ENCODE results near the gene SPAG6.
"Not testable (repeated sequence)": the region's sequence is repeated elsewhere in the genome, so short reads cannot be mapped to it uniquely, and the experiment has no call there.

SPAG6 gene

GRCh38 chr10:22345301-22346095 lies at the start of gene SPAG6:
SPAG6 (plus strand) TSS chr10:22345496; CDS start chr10:22345612, 116 bp downstream.
- FAIRE-seq: no peak

GRCh38 chr10:22301193-22301592 lies 44.1 kb upstream of the SPAG6 start:
- no peak for FAIRE-seq

DNA sequence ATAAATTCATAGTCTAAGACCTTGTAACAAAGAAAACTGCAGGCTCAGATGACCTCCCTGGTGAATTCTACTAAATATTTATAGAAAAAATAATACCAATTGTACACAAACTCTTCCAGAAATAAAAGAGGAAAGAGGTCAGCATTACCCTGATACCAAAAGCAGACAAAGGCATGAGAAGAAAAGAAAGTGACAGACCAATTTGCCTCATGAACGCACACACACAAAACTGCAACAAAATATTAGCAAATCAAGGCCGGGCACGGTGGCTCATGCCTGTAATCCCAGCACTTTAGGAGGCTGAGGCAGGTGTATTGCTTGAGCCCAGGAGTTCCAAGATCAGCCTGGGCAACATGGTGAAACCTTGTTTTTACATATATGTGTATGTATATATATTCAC lies 41.8 kb upstream of the SPAG6 start:
- FAIRE-seq: no peak

GRCh38 chr10:22305721-22306120 lies 39.6 kb upstream of the SPAG6 start:
- no peak for FAIRE-seq

DNA sequence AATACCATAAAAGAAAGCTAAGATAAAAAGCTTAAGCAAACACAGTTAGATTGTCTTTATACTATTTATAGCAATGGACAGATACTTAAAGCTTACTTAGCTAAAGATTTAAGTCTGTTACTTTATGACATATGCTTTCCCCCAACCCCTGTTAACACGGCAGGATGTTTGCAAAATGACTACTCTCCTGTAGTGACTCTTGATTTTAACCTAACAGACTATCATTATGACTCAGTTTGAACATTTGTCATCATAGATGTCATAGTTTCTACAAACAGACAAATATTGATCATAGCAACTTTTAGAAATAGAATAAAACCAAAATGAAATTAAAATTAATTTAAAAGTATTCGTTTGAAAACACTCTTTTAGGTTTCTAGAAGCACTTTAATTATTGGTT lies 36.9 kb upstream of the SPAG6 start:
- FAIRE-seq: no peak

- peak; percentile 33 for FAIRE-seq
These were observed 35.9 kb upstream of the SPAG6 start for GRCh38 chr10:22309180-22310000.

GRCh38 chr10:22310012-22310411 lies 35.3 kb upstream of the SPAG6 start:
- not testable (repeated sequence) for FAIRE-seq

GRCh38 chr10:22310928-22311327 lies 34.4 kb upstream of the SPAG6 start:
- no peak for FAIRE-seq

DNA sequence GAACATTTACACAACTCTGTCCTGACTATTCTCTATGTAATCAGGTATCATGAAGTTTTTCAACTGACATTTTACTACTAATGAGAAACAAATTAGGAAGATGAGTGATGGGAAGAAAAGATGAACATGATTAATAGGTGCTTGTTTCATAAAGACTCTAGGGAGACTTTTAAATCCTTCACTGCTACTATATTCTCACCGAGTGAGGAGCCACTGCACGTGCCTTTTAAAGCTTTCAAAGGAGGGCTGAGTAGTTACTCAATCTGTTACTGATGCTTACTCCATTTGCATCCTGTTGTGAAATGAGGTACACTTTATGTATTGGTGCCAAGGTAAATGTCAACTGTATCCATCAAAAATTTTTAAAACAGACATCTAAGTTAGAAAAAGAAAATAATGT lies 30.4 kb upstream of the SPAG6 start:
- no peak for FAIRE-seq

GRCh38 chr10:22315455-22316285 lies 29.6 kb upstream of the SPAG6 start:
- no peak for FAIRE-seq

GRCh38 chr10:22316286-22317075 lies 28.8 kb upstream of the SPAG6 start, which contains the start of gene COMMD3:
COMMD3 (plus strand) TSS chr10:22316388; CDS start chr10:22316418, 30 bp downstream.
- no peak for FAIRE-seq

DNA sequence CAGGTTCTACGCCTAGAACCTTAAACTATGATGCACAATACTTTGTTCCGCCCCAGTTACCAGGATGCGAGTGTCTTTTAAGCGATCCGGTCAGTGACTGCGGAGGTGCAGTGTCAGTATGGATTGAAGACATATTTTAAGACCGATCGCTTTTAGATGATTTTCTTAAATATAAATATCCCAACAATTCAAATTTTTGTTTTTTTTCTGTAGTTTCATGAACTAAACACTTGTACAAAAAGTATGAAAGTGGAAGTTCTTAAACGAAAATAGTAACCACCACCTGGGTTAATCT lies 28.3 kb upstream of the SPAG6 start:
- FAIRE-seq: no peak

DNA sequence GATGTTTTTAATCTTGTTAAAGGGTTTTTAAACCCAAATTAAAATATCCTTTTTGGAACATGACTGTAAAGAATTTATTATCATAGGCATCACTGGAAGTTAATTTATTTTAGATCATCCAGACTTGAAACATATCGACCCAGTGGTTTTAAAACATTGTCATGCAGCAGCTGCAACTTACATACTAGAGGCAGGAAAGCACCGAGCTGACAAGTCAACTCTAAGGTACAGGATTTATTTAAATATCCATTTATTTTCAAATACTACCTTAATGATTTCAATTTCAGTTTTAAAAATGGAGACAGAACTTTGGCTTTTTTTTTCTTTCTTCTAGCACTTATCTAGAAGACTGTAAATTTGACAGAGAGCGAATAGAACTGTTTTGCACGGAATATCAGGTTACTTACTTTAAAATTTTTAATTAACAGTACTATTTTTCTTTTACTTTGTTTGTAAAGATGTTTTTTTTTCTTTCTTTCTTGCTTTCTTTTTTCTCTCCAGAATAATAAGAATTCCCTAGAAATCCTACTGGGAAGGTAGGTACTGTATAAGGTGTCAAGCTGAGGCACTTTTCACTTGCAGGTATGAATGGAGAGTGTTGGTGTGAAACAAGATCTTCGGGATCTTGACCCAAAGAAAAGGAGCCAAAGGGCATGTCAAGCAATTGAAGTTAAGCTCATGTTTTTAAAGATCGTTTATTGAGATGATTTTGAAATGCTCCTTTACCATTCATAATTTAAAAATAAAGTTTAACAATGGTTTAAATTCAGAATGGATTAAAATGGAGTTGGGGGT lies 27.3 kb upstream of the SPAG6 start:
- no peak for FAIRE-seq

- FAIRE-seq: no peak
These were observed 26.5 kb upstream of the SPAG6 start for GRCh38 chr10:22318772-22319171.

GRCh38 chr10:22319547-22319979 lies 25.7 kb upstream of the SPAG6 start:
- no peak for FAIRE-seq

DNA sequence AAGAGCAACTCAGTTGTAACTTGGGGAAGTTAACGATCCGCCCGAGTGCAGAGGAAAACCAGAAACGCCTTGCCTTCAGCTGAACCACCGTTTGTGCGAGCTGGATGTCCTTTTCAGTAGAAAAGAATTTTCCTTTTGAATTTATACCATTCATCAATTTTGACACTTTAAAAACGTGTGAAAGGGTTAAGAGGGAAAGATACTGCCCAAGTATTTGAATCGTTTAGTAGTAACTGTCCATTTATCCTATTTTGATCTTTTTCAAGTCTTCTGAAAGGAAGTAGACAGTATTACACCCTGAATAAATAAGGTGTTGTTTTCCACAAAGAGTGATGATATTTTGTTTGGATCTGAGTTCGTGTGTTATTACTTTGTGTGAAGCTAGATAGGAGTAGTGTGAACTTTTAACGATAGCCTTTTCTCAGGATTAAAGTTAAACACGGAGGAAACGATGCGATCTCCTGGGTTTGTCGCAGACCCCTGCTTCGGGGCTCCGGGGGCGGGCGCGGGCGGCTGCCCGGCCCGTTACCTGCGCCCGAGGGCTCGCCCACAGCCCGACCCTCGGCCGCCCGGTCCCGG lies 25.2 kb upstream of the SPAG6 start:
- peak; percentile 7 for FAIRE-seq

DNA sequence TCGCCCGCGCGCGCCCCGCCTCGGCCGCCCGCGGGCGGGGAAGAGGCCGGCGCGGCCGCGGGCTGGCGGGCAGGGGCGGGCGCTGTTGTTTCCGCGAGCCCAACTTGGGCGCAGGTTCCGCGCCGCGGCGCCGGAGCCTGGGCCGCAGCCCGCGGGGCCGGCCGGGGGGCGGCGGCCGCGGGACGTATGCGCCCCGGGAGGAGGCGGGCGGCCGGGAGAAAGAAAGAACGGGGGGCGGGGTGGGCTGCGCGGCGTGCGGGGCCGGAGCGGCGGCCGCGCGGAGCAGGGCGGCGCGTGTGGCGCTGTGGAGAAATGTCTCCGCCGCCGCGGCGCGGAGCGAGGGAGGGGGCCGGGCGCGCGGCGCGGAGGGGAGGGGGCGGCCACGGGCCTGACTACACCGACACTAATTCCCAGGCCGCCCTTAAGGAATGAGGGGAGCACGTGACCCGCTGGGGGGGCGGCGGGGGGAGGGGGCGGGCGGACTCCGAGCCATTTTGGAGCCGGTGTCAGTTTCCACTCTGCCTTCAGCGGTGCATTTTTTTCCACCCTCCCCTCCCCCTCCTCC lies 24.6 kb upstream of the SPAG6 start, which contains the start of gene BMI1:
TSS of gene BMI1 (plus strand) at position 509 of the 565 bp plus-strand sequence. CDS start 5,351 bp downstream, outside the sequence.
- FAIRE-seq: no peak

DNA sequence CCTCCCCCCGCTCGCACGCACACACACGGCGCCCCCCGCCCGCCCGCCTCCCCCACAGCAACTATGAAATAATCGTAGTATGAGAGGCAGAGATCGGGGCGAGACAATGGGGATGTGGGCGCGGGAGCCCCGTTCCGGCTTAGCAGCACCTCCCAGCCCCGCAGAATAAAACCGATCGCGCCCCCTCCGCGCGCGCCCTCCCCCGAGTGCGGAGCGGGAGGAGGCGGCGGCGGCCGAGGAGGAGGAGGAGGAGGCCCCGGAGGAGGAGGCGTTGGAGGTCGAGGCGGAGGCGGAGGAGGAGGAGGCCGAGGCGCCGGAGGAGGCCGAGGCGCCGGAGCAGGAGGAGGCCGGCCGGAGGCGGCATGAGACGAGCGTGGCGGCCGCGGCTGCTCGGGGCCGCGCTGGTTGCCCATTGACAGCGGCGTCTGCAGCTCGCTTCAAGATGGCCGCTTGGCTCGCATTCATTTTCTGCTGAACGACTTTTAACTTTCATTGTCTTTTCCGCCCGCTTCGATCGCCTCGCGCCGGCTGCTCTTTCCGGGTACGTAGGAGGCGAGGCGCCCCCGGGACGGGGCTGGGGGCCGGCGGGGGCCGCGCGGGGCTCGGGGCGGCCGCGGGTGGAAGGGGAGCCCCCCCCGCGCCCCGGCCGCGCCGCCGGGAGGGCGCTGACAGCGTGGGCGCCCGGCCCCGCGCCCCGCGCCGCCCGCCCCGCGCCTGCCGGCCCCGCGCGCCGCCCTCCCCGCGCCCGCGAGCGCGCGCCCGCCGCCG lies 24.0 kb upstream of the SPAG6 start:
- FAIRE-seq: no peak

DNA sequence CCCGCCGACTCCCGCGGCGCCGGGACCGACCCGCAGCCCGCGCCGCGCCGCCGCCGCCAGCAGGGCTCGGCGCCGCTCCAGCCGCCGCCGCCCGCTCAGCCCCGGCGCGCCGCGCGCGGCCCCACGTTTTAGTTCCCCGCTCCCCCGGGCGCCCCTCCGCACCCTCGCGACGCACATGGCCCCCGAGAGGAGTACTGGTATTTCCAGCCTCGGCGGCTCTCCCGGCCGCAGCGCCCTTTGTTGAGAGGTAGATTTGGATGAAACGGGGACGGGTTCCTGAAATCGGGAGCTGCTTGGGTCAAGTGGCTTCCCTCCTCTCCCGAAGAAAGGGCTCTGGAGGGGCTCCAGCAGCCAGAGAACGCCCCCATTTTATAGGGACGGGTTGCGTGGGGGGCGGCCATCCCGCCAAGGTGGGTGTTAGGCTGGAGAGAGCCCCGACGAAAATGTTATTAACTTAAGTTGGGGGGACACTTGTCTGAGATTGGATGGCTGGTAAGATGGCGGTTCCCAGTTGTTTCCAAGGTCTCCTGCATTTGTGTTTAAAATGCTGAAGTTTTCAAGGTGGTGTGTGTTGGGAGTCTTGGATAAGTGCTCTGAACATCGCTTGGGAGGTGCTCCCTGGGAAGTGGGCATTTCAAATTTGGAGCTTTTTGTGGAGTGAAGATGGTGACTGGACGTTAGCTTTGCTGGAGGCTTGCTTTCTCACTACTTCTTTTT lies 23.2 kb upstream of the SPAG6 start:
- FAIRE-seq: no peak
